Kidney epithelial cell (primary cell): ENCODE data around the gene UNCX. TPM values are rescaled to one million over a fixed set of nuclear protein-coding genes. Genes with fewer than 3 reads are reported as not detected.

Source experiments
- DNase-seq: peaks from one replicate; pipeline ENCODE4 v3.0.0-alpha.2; 2010; ENCODE audit warnings: low read depth
- H3K27me3 ChIP-seq: 2 replicates; pipeline ENCODE4 v1.6.0; 2011; ENCODE audit warnings: low read length; ENCODE audit not compliant: control insufficient read depth, insufficient read depth
- H3K36me3 ChIP-seq: 2 replicates; pipeline ENCODE4 v1.5.1; 2011; ENCODE audit warnings: low read length; ENCODE audit not compliant: control insufficient read depth, insufficient read depth
- H3K4me3 ChIP-seq: 2 replicates; pipeline ENCODE4 v1.5.1; 2011; ENCODE audit warnings: low read depth, mild to moderate bottlenecking, control low read depth, low read length
- total RNA-seq: library from RNA; depleted of rRNA; stranded (reverse); fragments of >200 nt; gene quantifications from 2 replicates; pipeline ENCODE4 v1.2.3, GENCODE V29; 2015
- TF ChIP-seq, protein P1 (sequence below): IDR thresholded peaks from 2 replicates; pipeline ENCODE4 v1.5.1; 2011; ENCODE audit warnings: mild to moderate bottlenecking, moderate library complexity, low read length, control low read depth, inconsistent platforms; ENCODE audit not compliant: insufficient read depth, poor library complexity, severe bottlenecking

The UNCX gene
- total RNA-seq, 1 donor from 2014 or later, result 1.6 TPM

DNA sequence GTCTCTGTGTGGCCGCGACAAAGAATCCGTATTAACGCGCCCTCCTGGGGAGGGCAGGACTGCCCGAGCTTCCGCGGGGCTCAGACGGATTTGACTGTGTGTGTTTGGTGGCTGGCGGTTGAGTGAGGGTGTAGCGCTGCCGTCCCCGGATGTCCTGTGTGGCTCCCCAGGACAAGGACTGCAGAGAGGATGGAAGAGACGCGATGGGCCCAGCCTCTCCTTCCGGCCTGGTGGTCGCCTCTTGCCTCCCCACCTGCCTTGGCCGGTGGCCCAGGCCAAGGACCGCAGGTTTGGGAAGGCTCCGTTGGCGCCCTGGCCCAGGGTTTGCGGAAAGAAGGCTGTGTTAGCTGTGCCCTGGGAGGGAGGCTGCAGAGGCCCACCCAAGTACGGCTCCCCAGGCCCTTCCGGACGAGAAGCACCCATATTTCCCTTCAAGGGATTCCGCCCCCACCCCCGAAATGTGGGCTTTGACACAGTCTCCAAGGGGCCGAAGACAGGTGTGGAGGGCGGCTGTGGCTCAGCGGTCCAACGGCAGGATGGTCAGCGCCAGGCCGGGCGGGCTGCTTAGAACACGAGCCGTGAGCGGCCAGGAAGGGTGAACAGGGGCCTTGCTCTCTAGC, 2.3 kb downstream of the UNCX start:
- no peak for DNase-seq
- TF ChIP-seq, protein P1, sequence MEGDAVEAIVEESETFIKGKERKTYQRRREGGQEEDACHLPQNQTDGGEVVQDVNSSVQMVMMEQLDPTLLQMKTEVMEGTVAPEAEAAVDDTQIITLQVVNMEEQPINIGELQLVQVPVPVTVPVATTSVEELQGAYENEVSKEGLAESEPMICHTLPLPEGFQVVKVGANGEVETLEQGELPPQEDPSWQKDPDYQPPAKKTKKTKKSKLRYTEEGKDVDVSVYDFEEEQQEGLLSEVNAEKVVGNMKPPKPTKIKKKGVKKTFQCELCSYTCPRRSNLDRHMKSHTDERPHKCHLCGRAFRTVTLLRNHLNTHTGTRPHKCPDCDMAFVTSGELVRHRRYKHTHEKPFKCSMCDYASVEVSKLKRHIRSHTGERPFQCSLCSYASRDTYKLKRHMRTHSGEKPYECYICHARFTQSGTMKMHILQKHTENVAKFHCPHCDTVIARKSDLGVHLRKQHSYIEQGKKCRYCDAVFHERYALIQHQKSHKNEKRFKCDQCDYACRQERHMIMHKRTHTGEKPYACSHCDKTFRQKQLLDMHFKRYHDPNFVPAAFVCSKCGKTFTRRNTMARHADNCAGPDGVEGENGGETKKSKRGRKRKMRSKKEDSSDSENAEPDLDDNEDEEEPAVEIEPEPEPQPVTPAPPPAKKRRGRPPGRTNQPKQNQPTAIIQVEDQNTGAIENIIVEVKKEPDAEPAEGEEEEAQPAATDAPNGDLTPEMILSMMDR, result no peak
- Histone ChIP-seq H3K27me3 (peaks cover 85% of the 10 kb centered on the region), H3K36me3 (no peaks in the 10 kb centered on the region), H3K4me3 (no peak overlapping the region)

DNA sequence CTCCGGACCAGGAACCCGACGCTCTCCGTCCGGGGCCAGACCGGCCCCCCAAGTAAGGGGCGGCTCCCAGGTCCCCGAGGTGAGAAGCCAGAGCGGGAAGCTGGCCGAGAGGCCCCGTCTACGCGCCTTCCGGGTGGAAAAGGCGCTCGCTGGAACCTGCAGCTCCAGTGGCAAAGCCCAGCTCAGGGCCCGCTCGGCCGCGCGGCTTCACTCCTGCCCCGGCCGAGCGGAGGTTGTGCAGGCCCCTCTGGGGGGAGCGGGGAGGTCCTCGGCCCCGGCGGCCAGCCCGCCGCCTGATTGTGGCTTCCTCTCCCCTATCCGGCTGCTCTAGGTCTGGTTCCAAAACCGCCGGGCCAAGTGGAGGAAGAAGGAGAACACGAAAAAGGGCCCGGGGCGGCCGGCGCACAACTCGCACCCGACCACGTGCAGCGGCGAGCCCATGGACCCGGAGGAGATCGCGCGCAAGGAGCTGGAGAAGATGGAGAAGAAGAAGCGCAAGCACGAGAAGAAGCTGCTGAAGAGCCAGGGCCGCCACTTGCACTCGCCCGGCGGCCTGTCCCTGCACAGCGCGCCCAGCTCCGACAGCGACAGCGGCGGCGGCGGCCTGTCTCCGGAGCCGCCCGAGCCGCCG, 2.9 kb downstream of the UNCX start:
- TF ChIP-seq, protein P1, result no peak
- H3K36me3 ChIP-seq, result no peaks in the 10 kb centered on the region
- peaks cover 86% of the 10 kb centered on the region for H3K27me3 ChIP-seq
- no peak for DNase-seq
- no peak overlapping the region for H3K4me3 ChIP-seq

DNA sequence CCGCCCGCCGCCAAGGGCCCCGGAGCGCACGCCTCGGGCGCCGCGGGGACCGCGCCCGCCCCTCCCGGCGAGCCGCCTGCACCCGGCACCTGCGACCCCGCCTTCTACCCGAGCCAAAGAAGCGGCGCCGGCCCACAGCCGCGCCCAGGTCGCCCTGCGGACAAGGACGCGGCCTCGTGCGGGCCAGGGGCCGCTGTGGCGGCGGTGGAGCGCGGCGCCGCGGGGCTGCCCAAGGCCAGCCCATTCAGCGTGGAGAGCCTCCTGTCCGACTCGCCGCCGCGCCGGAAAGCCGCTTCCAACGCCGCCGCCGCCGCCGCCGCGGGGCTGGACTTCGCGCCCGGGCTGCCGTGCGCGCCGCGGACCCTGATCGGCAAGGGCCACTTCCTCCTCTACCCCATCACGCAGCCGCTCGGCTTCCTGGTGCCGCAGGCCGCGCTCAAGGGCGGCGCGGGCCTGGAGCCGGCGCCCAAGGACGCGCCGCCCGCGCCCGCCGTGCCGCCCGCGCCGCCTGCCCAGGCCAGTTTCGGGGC, 3.5 kb downstream of the UNCX start:
- H3K4me3 ChIP-seq, result no peak overlapping the region
- H3K27me3 ChIP-seq, result peaks cover 86% of the 10 kb centered on the region
- no peak for DNase-seq
- no peaks in the 10 kb centered on the region for H3K36me3 ChIP-seq
- TF ChIP-seq, protein P1, result no peak

DNA sequence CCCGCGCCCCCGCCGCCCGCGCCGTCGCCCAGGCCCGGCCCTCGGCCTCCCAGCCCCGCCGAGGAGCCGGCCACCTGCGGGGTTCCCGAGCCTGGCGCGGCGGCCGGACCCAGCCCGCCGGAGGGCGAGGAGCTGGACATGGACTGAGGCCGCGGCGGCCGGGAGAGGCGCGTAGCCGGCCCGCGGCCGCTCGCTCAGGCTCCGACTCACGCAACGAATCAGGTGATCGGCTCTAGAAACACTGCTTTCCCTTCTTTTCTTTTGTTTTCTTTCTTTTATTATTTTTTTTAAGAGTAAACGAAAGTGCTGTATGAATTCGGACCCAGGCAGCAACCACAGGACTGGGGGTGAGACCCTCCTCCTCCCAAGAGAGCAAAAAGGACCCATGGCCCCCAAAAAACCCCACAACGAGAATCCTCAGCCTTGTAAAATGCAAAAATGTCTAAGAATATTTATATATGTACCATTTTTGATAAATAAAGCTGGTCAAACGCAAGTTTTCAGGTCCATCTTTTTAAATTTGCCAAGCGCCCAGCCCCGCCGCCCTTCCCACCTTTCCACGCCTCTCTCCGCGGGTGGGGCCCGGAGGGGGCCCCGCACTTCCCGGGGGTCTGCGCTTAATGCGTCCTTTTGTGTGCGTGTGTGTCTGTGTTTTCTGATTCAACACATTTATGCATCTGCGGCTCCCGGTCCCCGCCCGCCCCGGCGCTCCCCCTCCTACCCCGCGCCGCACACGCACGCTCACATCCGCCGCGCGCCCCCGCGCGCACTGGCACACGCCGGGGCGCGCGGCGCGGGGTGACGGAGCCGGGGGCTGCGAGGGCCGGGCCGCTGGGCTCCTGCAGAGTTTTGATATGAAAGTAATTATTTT, 4.4 kb downstream of the UNCX start:
- peaks cover 86% of the 10 kb centered on the region for H3K27me3 ChIP-seq
- TF ChIP-seq, protein P1, result no peak
- no peak for DNase-seq
- no peaks in the 10 kb centered on the region for H3K36me3 ChIP-seq
- H3K4me3 ChIP-seq, result no peak overlapping the region

DNA sequence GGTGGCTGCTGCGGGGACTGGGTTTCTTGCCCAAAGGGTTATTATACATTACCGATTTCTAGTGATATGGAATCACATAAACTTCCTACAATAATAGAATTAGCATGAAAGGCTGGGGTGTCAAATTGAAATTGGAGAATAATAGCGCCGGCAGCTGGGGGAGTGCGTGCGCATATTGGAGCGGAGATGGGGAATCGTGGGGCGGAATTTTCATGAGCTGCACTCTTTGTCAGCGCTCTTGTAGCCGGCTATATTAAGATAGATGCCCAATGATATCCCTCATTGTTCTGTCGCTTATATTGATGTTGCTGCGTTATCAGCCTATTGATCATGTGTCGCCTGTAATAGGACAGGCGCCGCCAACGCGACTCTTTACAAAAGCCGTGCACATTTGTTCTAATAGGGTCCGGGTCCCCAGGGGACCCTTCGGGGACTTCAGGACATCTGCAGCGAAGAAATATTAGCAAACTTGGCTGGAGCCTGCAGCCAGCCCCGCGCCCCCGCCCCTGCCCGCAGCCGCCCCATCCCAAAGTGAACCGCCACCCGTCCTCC, 5.1 kb downstream of the UNCX start:
- TF ChIP-seq, protein P1, result no peak
- peaks cover 87% of the 10 kb centered on the region for H3K27me3 ChIP-seq
- no peak for DNase-seq
- H3K36me3 ChIP-seq, result no peaks in the 10 kb centered on the region
- no peak overlapping the region for H3K4me3 ChIP-seq
